GM23338 (cell line): Measurements from ENCODE around the gene AMBP. TPM values are rescaled to one million over a fixed set of nuclear protein-coding genes. Genes with fewer than 3 reads are reported as not detected.

ENCODE experiments used
- ATAC-seq: fragments of 200-7000 bp; cut with Tn5 transposase; 3 replicates; pipeline ENCODE4 v1.9.1; 2020
- DNase-seq: peaks from one replicate; pipeline ENCODE4 v3.0.0-alpha.2; 2015; ENCODE audit warnings: low spot score
- H2AFZ ChIP-seq: fragments of 200-600 bp; sonication (generic); 2 replicates; pipeline ENCODE4 v1.8.0; 2016; ENCODE audit warnings: antibody characterized with exemption, mild to moderate bottlenecking, moderate library complexity
- H3F3A ChIP-seq: fragments of 200-600 bp; sonication (generic); replicated peaks from 2 replicates; pipeline ENCODE4 v1.8.0; 2017; ENCODE audit warnings: antibody characterized with exemption, mixed run types, low read depth
- H3K27ac ChIP-seq: fragments of 200-600 bp; sonication (generic); 2 replicates; pipeline ENCODE4 v1.6.1; 2016; ENCODE audit warnings: low read depth
- H3K27me3 ChIP-seq: fragments of 200-600 bp; sonication (generic); 2 replicates; pipeline ENCODE4 v1.8.0; 2016; ENCODE audit warnings: mild to moderate bottlenecking, mixed run types, moderate library complexity; ENCODE audit not compliant: insufficient read depth
- H3K36me3 ChIP-seq: fragments of 200-600 bp; sonication (generic); 2 replicates; pipeline ENCODE4 v1.8.0; 2016; ENCODE audit warnings: mild to moderate bottlenecking; ENCODE audit not compliant: insufficient read depth
- H3K4me1 ChIP-seq: fragments of 200-600 bp; sonication (generic); 2 replicates; pipeline ENCODE4 v1.8.0; 2016; ENCODE audit warnings: mild to moderate bottlenecking, moderate library complexity; ENCODE audit not compliant: insufficient read depth
- H3K4me2 ChIP-seq: fragments of 200-600 bp; sonication (generic); 2 replicates; pipeline ENCODE4 v1.7.1; 2017; ENCODE audit warnings: mixed run types
- H3K4me3 ChIP-seq: fragments of 200-600 bp; sonication (generic); 2 replicates; pipeline ENCODE4 v1.6.1; 2016; ENCODE audit warnings: mixed run types
- H3K79me2 ChIP-seq: fragments of 200-600 bp; sonication (generic); replicated peaks from 2 replicates; pipeline ENCODE4 v1.8.0; 2017; ENCODE audit warnings: mild to moderate bottlenecking; ENCODE audit not compliant: insufficient read depth
- H3K9me2 ChIP-seq: fragments of 200-600 bp; sonication (generic); 2 replicates; pipeline ENCODE4 v1.8.0; 2017; ENCODE audit not compliant: insufficient read depth
- H4K20me1 ChIP-seq: fragments of 200-600 bp; sonication (generic); replicated peaks from 2 replicates; pipeline ENCODE4 v1.8.0; 2017; ENCODE audit warnings: mild to moderate bottlenecking; ENCODE audit not compliant: insufficient read depth
- H3K27ac Mint-ChIP-seq: 2 replicates; pipeline ENCODE4 v1.8.0; 2020; ENCODE audit warnings: inconsistent platforms, mild to moderate bottlenecking, moderate library complexity, mixed read lengths
- H3K27me3 Mint-ChIP-seq: 3 replicates; pipeline ENCODE4 v1.8.0; 2022; ENCODE audit warnings: low read depth, mild to moderate bottlenecking, moderate library complexity, mixed read lengths, inconsistent platforms; ENCODE audit not compliant: insufficient read depth, poor library complexity
- H3K36me3 Mint-ChIP-seq: 3 replicates; pipeline ENCODE4 v1.8.0; 2021; ENCODE audit warnings: low read depth, mild to moderate bottlenecking, inconsistent platforms, moderate library complexity, mixed read lengths
- H3K4me1 Mint-ChIP-seq: 3 replicates; pipeline ENCODE4 v1.8.0; 2020; ENCODE audit warnings: mild to moderate bottlenecking, inconsistent platforms, mixed read lengths
- H3K4me3 Mint-ChIP-seq: 3 replicates; pipeline ENCODE4 v1.8.0; 2021; ENCODE audit warnings: moderate library complexity, mild to moderate bottlenecking, inconsistent platforms, mixed read lengths
- H3K9me3 Mint-ChIP-seq: 3 replicates; pipeline ENCODE4 v1.8.0; 2020; ENCODE audit warnings: moderate library complexity, mild to moderate bottlenecking, inconsistent platforms, mixed read lengths
- CREB1 ChIP-seq: fragments of 250-450 bp; sonication (Bioruptor Pico); IDR thresholded peaks from 2 replicates; pipeline ENCODE4 v1.5.0; 2020; ENCODE audit warnings: low read depth, mild to moderate bottlenecking, moderate library complexity
- CTCF ChIP-seq, 2 experiments: fragments of 200-600 bp in 1 of 2; sonication (generic) in 1 of 2; conservative IDR thresholded peaks; 2 replicates each; pipeline versions ENCODE4 v1.5.1 to v1.6.1; 2016 to 2017; ENCODE audit warnings: antibody characterized with exemption in 2 of 2, low read depth in 2 of 2, mild to moderate bottlenecking in 2 of 2, moderate library complexity in 1 of 2
- ETS1 ChIP-seq: IDR thresholded peaks from 2 replicates; pipeline ENCODE4 v1.6.1; 2016; ENCODE audit warnings: antibody characterized with exemption
- EZH2 ChIP-seq: fragments of 200-600 bp; sonication (generic); IDR thresholded peaks from one replicate; pipeline ENCODE4 v1.8.0; 2017; ENCODE audit warnings: antibody characterized with exemption, mild to moderate bottlenecking, low read depth; ENCODE audit not compliant: unreplicated experiment
- JUNB ChIP-seq: IDR thresholded peaks from one replicate; pipeline ENCODE4 v1.6.1; 2016; ENCODE audit warnings: antibody characterized with exemption; ENCODE audit not compliant: unreplicated experiment
- STAT1 ChIP-seq: IDR thresholded peaks from one replicate; pipeline ENCODE4 v1.6.1; 2016; ENCODE audit warnings: antibody characterized with exemption; ENCODE audit not compliant: unreplicated experiment
- ZNF114 ChIP-seq: fragments of 250-450 bp; sonication (Bioruptor Pico); IDR thresholded peaks from 2 replicates; pipeline ENCODE4 v1.5.0; 2020; ENCODE audit warnings: mild to moderate bottlenecking, moderate library complexity
- polyA plus RNA-seq: library from polyadenylated mRNA; unstranded; fragments of >200 nt; fragmentation: Nextera tagmentation; extraction: Ambion mirVana; gene quantifications from 2 replicates; pipeline ENCODE4 v1.2.1, GENCODE V29; 2016
- total RNA-seq: library from RNA; depleted of rRNA; stranded (reverse); fragments of >200 nt; shearing (Covaris generic); gene quantifications from 2 replicates; pipeline ENCODE4 v1.2.3, GENCODE V29; 2014

AMBP gene
- total and polyA plus RNA-seq, 2 experiments from 2014 or later = 1.3 to 2.0 TPM

GRCh38 chr9:114099669-114100270 is 21.7 kb upstream of the AMBP start:
- H4K20me1 ChIP-seq = no peaks in the 10 kb centered on the region
- peak overlapping the region; percentile 97; the same call in 1 of the 2 replicates for H3K4me2 ChIP-seq
- H3K79me2 ChIP-seq = no peaks in the 10 kb centered on the region
- no peaks in the 10 kb centered on the region for H3K36me3 ChIP-seq
- no peaks in the 10 kb centered on the region for H3F3A ChIP-seq
- ATAC-seq (no peak), DNase-seq (no peak)
- Mint-ChIP-seq H3K9me3 (peaks cover 13% of the 10 kb centered on the region), H3K27me3 (peaks cover 30% of the 10 kb centered on the region), H3K36me3 (no peaks in the 10 kb centered on the region; the same call in 1 of the 3 replicates), H3K4me3 (no peak overlapping the region; the same call in 1 of the 3 replicates), H3K4me1 (peaks cover 18% of the 10 kb centered on the region), H3K27ac (no peak overlapping the region)
- H3K4me1 ChIP-seq = peaks cover 13% of the 10 kb centered on the region
- H3K4me3 ChIP-seq = peak overlapping the region; percentile 69; the same call in 1 of the 2 replicates
- H3K27me3 ChIP-seq = peaks cover 32% of the 10 kb centered on the region
- no peak overlapping the region for H3K27ac ChIP-seq
- no peak overlapping the region for H2AFZ ChIP-seq
- TF ChIP-seq STAT1 (no peak), ZNF114 (no peak), JUNB (no peak), CTCF (conservative IDR thresholded peaks at IDR 0.05; ENCODE audit: low read depth in 2 of 2) (no peak), CREB1 (CRISPR knock-in tag) (no peak)
- H3K9me2 ChIP-seq = no peaks in the 10 kb centered on the region

GRCh38 chr9:114098936-114099668 is 21.0 kb upstream of the AMBP start, which contains the start of gene KIF12:
KIF12 (minus strand) TSS chr9:114099292; CDS start chr9:114099276, 16 bp downstream.
- H3K27ac Mint-ChIP-seq = no peak within 1 kb of the TSS
- Histone ChIP-seq H3K4me3 (peak within 1 kb of the TSS; percentile 69), H2AFZ (peak within 1 kb of the TSS; percentile 98), H3K4me2 (peak within 1 kb of the TSS; percentile 97), H3K79me2 (no peaks in the 10 kb centered on the region), H3K36me3 (no peaks in the 10 kb centered on the region), H4K20me1 (no peaks in the 10 kb centered on the region), H3F3A (no peaks in the 10 kb centered on the region), H3K4me1 (peaks cover 13% of the 10 kb centered on the region), H3K27me3 (peaks cover 32% of the 10 kb centered on the region), H3K9me2 (no peaks in the 10 kb centered on the region), H3K27ac (no peak within 1 kb of the TSS)
- no peaks in the 10 kb centered on the region; the same call in 1 of the 3 replicates for H3K36me3 Mint-ChIP-seq
- peak; percentile 49 for ATAC-seq
- H3K4me3 Mint-ChIP-seq = peak within 1 kb of the TSS; percentile 83
- peaks cover 13% of the 10 kb centered on the region for H3K9me3 Mint-ChIP-seq
- peak; percentile 10 for TF ChIP-seq EZH2
- no peak for TF ChIP-seq ETS1
- DNase-seq = peak; percentile 55
- H3K27me3 Mint-ChIP-seq = peaks cover 32% of the 10 kb centered on the region
- peaks cover 18% of the 10 kb centered on the region for H3K4me1 Mint-ChIP-seq
